HG03457 (cell line): ENCODE measurements around the gene USB1.
A peak's percentile ranks its signal among the peaks of the same experiment; 100 is the strongest.

Source experiments
- ATAC-seq: cut with Tn5 transposase; IDR thresholded peaks from one replicate; pipeline ENCODE4 v1.9.1; 2021; ENCODE audit warnings: moderate number of reproducible peaks; ENCODE audit not compliant: unreplicated experiment

Gene USB1

GRCh38 chr16:58013201-58013956 lies 12.2 kb downstream of the USB1 start:
- no peak for ATAC-seq

GRCh38 chr16:58016840-58017446 lies 15.7 kb downstream of the USB1 start:
- ATAC-seq, result no peak

GRCh38 chr16:58018803-58019202 lies 17.6 kb downstream of the USB1 start:
- no peak for ATAC-seq

GRCh38 chr16:58019866-58020538 lies 18.8 kb downstream of the USB1 start:
- ATAC-seq, result no peak

- no peak for ATAC-seq
Observed at GRCh38 chr16:58020628-58021521, 19.7 kb downstream of the USB1 start.

GRCh38 chr16:58021661-58022551 lies 20.7 kb downstream of the USB1 start:
- no peak for ATAC-seq

- ATAC-seq, result no peak
Observed at GRCh38 chr16:58022601-58023371, 21.6 kb downstream of the USB1 start.

- ATAC-seq, result no peak
Observed at GRCh38 chr16:58024486-58025350, 23.5 kb downstream of the USB1 start.

GRCh38 chr16:58025351-58026138 lies 24.3 kb downstream of the USB1 start, which contains the start of gene MMP15:
MMP15 (plus strand) TSS chr16:58025754; CDS start chr16:58026351, 597 bp downstream.
- peak; percentile 51 for ATAC-seq

GRCh38 chr16:58026139-58026704 lies 25.0 kb downstream of the USB1 start:
- no peak for ATAC-seq

- ATAC-seq, result no peak
Observed at GRCh38 chr16:58026705-58027160, 25.5 kb downstream of the USB1 start.

GRCh38 chr16:58027161-58027915 lies 26.1 kb downstream of the USB1 start:
- ATAC-seq, result no peak

GRCh38 chr16:58027916-58028455 lies 26.8 kb downstream of the USB1 start:
- ATAC-seq, result no peak

- ATAC-seq, result no peak
Observed at GRCh38 chr16:58028541-58029070, 27.4 kb downstream of the USB1 start.

- ATAC-seq, result no peak
Observed at GRCh38 chr16:58029410-58029809, 28.2 kb downstream of the USB1 start.
